Activated T-cell treated with anti-CD3 and anti-CD28 coated beads, Interleukin-2, amount 50 U/mL, for 24 hours (primary cell): Measurements from ENCODE around the gene TFPI.
"Not testable (repeated sequence)": the region's sequence is repeated elsewhere in the genome, so short reads cannot be mapped to it uniquely, and the experiment has no call there.

Source experiments
- DNase-seq: peaks from one replicate; pipeline ENCODE4 v3.0.0-alpha.2; 2020
- H3K27ac Mint-ChIP-seq: 2 replicates; pipeline ENCODE4 v1.8.0; 2020; ENCODE audit warnings: mild to moderate bottlenecking, mixed read lengths
- H3K27me3 Mint-ChIP-seq: 2 replicates; pipeline ENCODE4 v1.8.0; 2020; ENCODE audit warnings: mixed read lengths
- H3K36me3 Mint-ChIP-seq: 2 replicates; pipeline ENCODE4 v1.8.0; 2020; ENCODE audit warnings: low read depth, mixed read lengths
- H3K4me1 Mint-ChIP-seq: 2 replicates; pipeline ENCODE4 v1.8.0; 2020; ENCODE audit warnings: low read depth, mixed read lengths
- H3K4me3 Mint-ChIP-seq: 2 replicates; pipeline ENCODE4 v1.8.0; 2020; ENCODE audit warnings: mild to moderate bottlenecking, moderate library complexity, mixed read lengths
- H3K9me3 Mint-ChIP-seq: 2 replicates; pipeline ENCODE4 v1.8.0; 2020; ENCODE audit warnings: mixed read lengths

The TFPI gene

DNA sequence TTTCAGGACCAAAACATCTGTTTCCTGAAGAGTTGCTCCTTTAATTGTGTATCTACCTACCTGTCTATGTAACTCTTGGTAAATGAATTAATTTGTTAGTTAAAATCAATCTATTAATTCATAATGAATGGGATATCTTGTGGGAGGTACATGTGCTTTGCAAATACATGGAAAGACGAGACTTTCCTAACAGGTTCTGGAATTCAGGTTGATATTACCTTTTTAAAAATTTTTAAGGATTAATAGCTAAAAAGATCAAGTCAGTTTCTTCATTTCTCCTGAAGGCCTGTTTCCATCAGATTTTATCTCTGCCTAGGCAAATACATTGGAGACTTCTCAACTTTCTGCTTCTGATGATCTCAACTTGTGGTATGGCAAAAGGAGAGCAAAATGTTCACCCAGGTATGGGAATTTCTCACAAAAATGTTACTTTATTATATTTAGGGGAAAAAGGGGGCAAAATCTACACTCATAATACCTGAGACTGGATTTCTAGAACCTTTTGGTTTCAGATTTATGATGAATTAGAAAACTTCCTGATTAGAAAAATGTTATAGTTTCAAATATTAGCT, 7.4 kb downstream of the TFPI start:
- Mint-ChIP-seq H3K4me3 (no peak overlapping the region), H3K27ac (no peak overlapping the region), H3K27me3 (peaks cover 7% of the 10 kb centered on the region), H3K9me3 (no peaks in the 10 kb centered on the region), H3K4me1 (no peaks in the 10 kb centered on the region), H3K36me3 (no peaks in the 10 kb centered on the region)
- no peak for DNase-seq

DNA sequence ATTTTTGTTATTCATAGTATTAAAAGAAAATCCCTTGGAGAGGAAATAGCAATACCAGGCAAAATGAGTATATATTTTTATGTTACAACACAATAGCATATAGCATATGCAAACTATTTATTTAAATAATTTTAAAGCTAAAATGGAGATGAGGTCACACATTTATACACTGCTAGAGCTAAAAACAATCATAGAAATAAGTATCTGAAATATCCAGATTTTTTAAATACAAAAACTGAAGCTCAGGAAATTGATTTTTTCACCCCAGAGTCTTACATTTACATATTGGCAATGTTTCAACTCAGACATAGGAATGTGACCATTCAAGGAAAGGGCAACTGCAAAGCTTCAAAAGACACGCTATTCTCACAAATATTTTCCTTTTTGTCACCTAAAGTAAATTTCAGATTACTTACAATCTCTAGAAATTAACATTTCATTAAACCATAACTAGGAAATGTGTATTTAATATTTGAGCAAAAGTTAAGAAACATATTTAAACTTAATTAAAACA, 8.9 kb downstream of the TFPI start:
- Mint-ChIP-seq H3K4me1 (no peaks in the 10 kb centered on the region), H3K9me3 (no peaks in the 10 kb centered on the region), H3K27ac (no peak overlapping the region), H3K36me3 (no peaks in the 10 kb centered on the region), H3K4me3 (no peak overlapping the region), H3K27me3 (peaks cover 2% of the 10 kb centered on the region)
- no peak for DNase-seq

DNA sequence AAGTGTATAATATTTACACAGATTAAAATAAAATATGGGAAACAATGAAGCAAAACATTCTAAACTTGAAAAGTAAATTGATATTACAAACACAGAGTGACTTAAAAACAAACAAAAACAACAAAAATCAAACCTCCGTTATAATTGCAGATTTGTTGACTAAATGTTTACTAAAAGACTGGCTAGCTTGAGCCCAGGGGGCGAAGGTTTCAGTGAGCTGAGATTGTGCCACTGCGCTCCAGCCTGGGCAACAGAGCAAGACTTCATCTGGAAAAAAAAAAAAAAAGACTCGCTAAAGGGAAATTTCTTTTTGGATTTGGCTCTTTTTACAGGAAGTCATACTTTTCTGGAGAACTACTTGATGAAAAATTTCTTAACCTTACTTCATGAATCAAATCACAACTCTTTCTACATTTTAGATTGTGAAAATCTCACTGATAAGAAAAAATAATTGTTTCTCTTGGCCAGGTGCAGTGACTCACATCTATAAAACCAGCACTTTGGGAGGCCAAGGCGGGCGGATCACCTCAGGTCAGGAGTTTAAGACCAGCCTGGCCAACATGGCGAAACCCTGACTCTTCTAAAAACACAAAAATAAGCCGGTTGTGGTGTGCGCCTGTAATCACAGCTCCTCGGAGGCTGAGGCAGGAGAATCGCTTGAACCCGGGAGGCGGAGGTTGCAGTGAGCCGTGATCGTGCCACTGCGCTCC, 9.7 kb downstream of the TFPI start:
- H3K36me3 Mint-ChIP-seq = no peaks in the 10 kb centered on the region
- peaks cover 2% of the 10 kb centered on the region for H3K27me3 Mint-ChIP-seq
- no peaks in the 10 kb centered on the region for H3K4me1 Mint-ChIP-seq
- H3K27ac Mint-ChIP-seq = no peak overlapping the region
- H3K9me3 Mint-ChIP-seq = no peaks in the 10 kb centered on the region
- no peak overlapping the region for H3K4me3 Mint-ChIP-seq
- no peak for DNase-seq

DNA sequence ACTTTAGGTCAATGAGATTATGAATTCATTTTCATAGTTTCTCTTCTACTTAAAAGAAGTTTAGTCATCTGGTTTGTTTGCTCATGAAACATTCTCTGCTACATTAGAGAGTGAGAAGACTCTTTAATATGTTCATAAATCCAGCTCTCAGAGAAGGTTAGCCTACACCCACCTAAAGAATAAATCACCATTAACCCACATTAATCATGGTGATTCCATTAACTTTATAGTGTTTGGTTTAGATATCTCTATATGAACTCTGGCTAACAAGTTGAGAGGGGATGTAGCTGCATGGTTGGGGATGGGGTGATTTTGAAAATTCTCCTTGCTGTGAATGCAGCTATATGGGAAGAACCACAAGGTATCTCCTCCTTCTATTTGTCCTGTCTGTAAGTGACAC, 10.7 kb downstream of the TFPI start:
- Mint-ChIP-seq H3K9me3 (no peaks in the 10 kb centered on the region), H3K4me1 (no peaks in the 10 kb centered on the region), H3K36me3 (no peaks in the 10 kb centered on the region), H3K27ac (no peak overlapping the region), H3K27me3 (peaks cover 2% of the 10 kb centered on the region), H3K4me3 (no peak overlapping the region)
- DNase-seq = no peak

DNA sequence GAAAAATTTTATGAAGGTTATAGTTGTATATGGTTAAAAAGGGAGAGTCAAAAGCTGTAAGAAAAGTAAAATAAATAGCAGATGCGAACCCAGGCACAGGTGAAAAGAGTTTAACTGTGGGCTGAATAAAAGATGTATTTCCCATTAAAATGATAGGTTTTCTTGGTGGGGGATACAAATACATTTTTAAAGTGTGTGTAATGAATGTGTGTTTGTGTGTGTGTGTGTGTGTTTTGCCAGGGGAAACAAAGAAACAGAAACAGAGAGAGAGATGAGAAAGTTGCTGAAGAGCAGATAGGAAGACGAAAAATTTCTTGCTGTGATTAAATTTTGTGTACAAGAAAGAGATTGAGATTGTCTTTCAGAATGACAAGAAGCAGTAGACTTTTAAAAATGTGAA, 12.1 kb downstream of the TFPI start:
- Mint-ChIP-seq H3K9me3 (peaks cover 2% of the 10 kb centered on the region), H3K27me3 (peaks cover 2% of the 10 kb centered on the region), H3K27ac (no peak overlapping the region), H3K4me3 (no peak overlapping the region), H3K36me3 (no peaks in the 10 kb centered on the region), H3K4me1 (no peaks in the 10 kb centered on the region)
- no peak for DNase-seq

DNA sequence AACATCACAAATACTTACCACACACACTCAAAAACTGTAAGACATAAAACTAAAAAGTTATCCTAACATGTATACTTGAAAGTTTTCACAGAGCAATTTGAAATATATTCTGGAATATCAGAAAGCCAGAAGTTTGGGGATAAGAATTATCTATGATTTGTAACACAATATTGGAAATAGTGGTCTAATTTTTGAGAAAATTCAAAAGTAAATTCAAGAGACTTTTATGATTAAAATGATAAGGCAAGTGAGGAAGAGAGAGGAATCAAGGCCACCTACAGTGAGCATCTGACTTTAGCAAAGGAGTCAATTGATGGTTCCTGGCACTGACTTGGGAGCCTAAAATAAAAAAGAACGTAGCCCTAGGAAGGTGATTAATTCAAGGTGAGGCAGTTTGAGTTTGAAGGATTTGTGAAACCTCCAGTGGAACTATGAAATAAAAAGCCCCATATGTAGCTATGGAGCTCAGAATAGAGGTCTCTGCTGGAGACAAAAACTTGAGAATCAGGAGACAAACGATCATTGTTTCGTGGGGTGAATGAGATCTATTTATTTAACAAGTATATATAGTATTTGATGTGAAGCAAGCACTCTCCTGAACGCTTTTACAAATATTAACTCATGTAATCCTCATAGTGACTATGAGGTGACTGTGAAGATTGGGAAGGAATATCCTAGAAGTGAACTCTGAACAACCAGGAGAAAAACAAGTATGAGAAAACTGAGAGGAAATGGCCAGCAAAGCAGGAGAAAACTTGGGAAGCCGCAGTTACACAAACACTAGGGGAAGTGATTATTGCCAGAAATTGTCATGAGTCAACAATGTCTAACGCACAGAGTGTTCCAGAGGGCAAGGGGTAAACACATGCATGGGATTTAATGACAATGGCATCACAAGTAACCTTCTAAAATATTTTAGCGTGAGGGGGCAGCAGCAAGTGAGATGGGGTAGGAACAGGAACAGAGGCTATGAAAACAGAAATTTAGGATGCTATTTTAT, 12.8 kb downstream of the TFPI start:
- H3K27ac Mint-ChIP-seq = no peak overlapping the region
- H3K36me3 Mint-ChIP-seq = no peaks in the 10 kb centered on the region
- no peak for DNase-seq
- peaks cover 2% of the 10 kb centered on the region for H3K27me3 Mint-ChIP-seq
- H3K4me3 Mint-ChIP-seq = no peak overlapping the region
- H3K4me1 Mint-ChIP-seq = no peaks in the 10 kb centered on the region
- H3K9me3 Mint-ChIP-seq = peaks cover 4% of the 10 kb centered on the region

- H3K36me3 Mint-ChIP-seq, H3K4me3 Mint-ChIP-seq, H3K4me1 Mint-ChIP-seq, DNase-seq, H3K27ac Mint-ChIP-seq, H3K27me3 Mint-ChIP-seq: not testable (repeated sequence)
- peaks cover 10% of the 10 kb centered on the region for H3K9me3 Mint-ChIP-seq
Measured at GRCh38 chr2:187538222-187538621, 16.0 kb downstream of the TFPI start.

DNA sequence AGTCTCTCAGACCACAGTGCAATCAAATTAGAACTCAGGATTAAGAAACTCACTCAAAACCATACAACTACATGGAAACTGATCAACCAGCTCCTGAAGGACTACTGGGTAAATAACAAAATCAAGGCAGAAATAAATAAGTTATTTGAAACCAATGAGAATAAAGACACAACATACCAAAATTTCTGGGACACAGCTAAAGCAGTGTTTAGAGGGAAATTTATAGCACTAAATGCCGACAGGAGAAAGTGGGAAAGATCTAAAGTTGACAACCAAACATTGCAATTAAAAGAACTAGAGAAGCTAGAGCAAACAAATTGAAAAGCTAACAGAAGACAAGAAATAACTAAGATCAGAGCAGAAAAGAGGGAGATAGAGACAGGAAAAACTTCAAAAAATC, 18.9 kb downstream of the TFPI start:
- H3K36me3 Mint-ChIP-seq, H3K4me3 Mint-ChIP-seq, DNase-seq, H3K27me3 Mint-ChIP-seq, H3K4me1 Mint-ChIP-seq, H3K27ac Mint-ChIP-seq: not testable (repeated sequence)
- peaks cover 10% of the 10 kb centered on the region for H3K9me3 Mint-ChIP-seq

GRCh38 chr2:187532333-187533120, 21.7 kb downstream of the TFPI start:
- no peaks in the 10 kb centered on the region for H3K36me3 Mint-ChIP-seq
- DNase-seq = no peak
- peaks cover 5% of the 10 kb centered on the region for H3K27me3 Mint-ChIP-seq
- no peak overlapping the region for H3K4me3 Mint-ChIP-seq
- H3K4me1 Mint-ChIP-seq = no peaks in the 10 kb centered on the region
- H3K9me3 Mint-ChIP-seq = peaks cover 10% of the 10 kb centered on the region
- H3K27ac Mint-ChIP-seq = no peak overlapping the region

DNA sequence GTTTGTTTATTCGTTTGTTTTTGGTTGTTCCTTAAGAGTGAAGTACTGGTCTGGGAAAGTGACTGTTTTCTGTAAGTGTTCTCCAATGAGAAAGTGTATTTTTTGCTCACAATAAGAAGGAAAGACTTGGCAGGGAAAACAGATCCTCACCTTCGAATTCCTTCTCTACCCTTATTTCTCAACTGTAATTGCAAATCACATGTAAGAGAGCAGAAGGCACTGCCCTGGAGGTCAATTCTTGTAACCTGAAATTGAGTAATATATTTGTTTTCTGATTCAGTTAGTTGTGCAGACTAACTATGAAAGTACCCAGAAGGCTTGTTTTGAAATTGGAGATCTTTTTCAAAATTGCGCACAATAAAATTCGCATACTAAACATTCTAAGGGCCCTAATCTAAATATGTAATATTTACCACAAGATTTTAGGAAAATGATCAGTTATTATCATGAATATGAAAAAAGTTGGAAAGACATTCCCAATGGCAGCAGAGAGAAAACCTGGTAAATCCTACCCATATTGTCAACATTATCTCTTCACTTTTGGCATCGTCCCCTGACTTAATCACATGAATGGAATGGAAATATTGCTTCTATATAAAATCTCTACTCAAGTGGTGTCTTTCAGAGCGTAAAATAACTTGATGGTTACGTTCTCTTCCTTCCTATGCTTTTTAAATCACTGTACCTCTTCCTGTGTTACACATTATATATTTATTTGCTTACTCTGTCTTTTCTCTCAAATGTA, 24.1 kb downstream of the TFPI start:
- H3K9me3 Mint-ChIP-seq = peaks cover 2% of the 10 kb centered on the region
- no peak overlapping the region for H3K4me3 Mint-ChIP-seq
- no peak overlapping the region for H3K27ac Mint-ChIP-seq
- no peaks in the 10 kb centered on the region for H3K4me1 Mint-ChIP-seq
- no peaks in the 10 kb centered on the region for H3K36me3 Mint-ChIP-seq
- peaks cover 5% of the 10 kb centered on the region for H3K27me3 Mint-ChIP-seq
- DNase-seq = no peak

GRCh38 chr2:187529248-187529976, 24.8 kb downstream of the TFPI start:
- Mint-ChIP-seq H3K9me3 (no peaks in the 10 kb centered on the region), H3K27me3 (peaks cover 5% of the 10 kb centered on the region), H3K27ac (no peak overlapping the region), H3K36me3 (no peaks in the 10 kb centered on the region), H3K4me3 (no peak overlapping the region), H3K4me1 (no peaks in the 10 kb centered on the region)
- no peak for DNase-seq

DNA sequence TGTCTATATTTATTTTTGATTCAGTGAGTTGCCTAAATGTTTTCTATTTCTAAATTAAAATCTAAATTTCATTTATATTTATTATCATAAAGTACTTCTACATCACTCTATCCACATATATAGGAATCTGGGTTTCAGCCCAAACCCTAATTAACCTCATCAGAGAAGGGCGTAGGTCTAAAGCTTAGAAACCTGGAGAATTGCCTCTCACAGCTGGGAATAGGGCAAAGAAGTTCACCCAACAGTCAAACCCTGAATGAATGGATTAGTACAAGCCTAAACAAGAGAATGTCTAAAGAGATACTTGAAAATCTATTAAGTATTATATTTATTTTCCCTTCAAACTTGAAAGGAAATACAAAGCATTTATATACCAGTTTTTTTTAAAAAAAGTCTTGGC, 26.2 kb downstream of the TFPI start:
- Mint-ChIP-seq H3K36me3 (no peaks in the 10 kb centered on the region), H3K9me3 (no peaks in the 10 kb centered on the region), H3K4me3 (no peak overlapping the region), H3K27ac (no peak overlapping the region), H3K27me3 (peaks cover 5% of the 10 kb centered on the region), H3K4me1 (no peaks in the 10 kb centered on the region)
- no peak for DNase-seq

DNA sequence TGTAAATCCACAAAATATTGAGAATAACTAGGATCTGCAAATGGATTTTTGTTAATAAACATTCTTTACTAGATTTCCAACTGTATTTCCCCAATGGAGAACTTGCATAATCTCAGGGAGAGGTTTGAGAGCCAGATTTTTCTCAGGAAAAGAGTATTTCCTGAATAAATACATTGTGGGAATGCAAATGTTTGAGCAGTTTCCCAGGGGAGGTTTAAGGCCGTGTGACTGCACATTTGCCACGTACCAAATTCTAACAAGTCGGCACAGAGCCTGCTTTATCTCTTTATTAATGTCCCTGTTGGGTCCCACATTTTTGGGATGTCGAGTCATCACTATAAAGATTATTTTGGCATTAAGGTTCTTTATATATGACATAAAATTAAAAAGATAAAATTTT, 27.0 kb downstream of the TFPI start:
- Mint-ChIP-seq H3K36me3 (no peaks in the 10 kb centered on the region), H3K27me3 (peaks cover 3% of the 10 kb centered on the region), H3K4me1 (no peaks in the 10 kb centered on the region), H3K9me3 (no peaks in the 10 kb centered on the region), H3K27ac (no peak overlapping the region), H3K4me3 (no peak overlapping the region)
- no peak for DNase-seq
